ENCODE results near the gene HOMER3.

- TF ChIP-seq POLR2A (IDR thresholded peaks at IDR 0.05; ENCODE audit: low read depth, low read length), result no peak
- no peak for TF ChIP-seq POLR2AphosphoS5 (IDR thresholded peaks at IDR 0.05; ENCODE audit: low read depth, low read length)
- no peak for TF ChIP-seq TAF1 (IDR thresholded peaks at IDR 0.05; ENCODE audit: borderline replicate concordance, low read depth, low read length)
Measured at GRCh38 chr19:18879579-18880373, 61.2 kb downstream of the HOMER3 start.
